HG03095 (cell line): ENCODE data around the gene CNNM1.

Experiments used
- ATAC-seq: cut with Tn5 transposase; IDR thresholded peaks from one replicate; pipeline ENCODE4 v1.9.1; 2021; ENCODE audit warnings: moderate library complexity; ENCODE audit not compliant: unreplicated experiment

The CNNM1 gene

GRCh38 chr10:99337311-99337811 is 8.2 kb downstream of the CNNM1 start:
- ATAC-seq: no peak

DNA sequence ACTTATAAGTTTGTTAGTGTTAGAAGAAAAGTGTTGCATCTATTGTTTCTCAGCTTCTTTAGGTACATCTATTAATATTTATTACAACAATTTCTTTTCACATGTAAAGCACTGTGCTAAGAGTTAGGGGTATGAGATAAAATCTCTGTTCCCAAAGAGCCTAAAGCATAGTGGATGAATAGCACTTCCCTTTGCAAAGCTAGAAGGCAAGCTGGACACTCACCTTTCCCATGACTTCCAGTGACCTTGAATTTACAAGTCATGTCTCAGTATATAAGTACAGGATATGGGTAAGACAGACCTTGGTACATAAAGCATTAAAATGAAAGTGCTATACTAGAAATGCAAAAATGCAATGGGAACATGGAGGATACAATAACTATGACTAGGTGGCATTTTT is 8.7 kb downstream of the CNNM1 start:
- no peak for ATAC-seq

DNA sequence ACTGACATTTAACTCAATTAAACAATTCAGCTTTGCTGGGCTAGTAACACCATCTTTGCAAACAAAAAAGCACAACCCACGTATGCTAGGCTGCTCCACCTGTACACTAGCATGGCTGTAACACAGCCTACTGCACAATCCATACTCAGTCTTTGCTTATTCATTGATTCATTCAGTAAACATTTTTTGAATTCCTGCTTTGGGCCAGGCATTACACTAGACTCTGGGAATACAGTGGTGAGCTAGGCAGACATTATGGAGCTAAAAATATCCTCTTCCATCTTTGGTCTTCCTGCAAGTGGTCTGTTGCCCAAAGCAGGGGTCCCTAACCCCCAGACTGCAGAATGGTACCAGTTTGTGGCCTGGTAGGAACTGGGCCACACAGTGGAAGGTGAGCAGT is 9.9 kb downstream of the CNNM1 start:
- ATAC-seq: no peak

DNA sequence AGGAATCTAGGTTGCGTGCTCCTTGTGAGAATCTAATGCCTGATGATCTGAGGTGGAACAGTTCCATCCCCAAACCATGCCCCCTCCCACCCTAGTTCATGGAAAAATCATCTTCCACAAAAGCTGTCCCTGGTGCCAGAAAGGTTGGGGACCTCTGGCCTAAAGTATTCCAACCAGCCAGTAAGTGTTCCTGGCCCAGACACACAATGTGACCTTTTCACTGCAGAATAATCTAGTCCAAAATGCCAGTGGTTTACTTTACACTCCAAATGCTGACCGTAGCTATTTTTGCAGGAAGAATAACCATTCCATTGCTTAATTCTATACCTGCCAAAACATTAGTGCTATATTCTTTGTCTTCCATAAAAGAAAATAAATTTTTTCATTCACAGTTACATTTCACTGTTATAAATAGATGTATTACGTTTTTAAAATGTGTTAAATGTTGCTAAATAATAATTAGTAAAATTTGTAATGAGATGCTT is 10.4 kb downstream of the CNNM1 start:
- no peak for ATAC-seq

- no peak for ATAC-seq
Observed at GRCh38 chr10:99340650-99341049, 11.5 kb downstream of the CNNM1 start.

DNA sequence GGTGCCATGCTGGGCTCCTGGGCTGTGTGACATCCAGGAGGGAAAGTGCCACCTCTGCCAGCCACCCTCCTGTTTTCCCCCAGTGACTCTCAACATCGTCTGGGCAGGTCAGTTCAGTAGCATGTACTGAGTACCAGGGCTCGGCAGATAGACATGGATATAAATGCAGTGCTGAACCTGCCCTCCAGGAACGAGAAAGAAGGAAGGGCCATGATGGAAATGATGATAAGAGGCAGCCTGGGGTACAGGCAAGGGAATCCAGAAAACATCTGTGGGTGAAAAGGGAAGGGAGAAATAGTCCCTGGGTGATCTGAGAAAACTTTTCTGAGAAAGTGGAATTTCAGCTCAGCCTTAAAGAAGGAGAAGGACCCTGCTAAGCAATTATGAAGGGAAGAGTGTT is 12.1 kb downstream of the CNNM1 start:
- ATAC-seq: no peak

GRCh38 chr10:99341860-99342490 is 12.8 kb downstream of the CNNM1 start:
- ATAC-seq: no peak

DNA sequence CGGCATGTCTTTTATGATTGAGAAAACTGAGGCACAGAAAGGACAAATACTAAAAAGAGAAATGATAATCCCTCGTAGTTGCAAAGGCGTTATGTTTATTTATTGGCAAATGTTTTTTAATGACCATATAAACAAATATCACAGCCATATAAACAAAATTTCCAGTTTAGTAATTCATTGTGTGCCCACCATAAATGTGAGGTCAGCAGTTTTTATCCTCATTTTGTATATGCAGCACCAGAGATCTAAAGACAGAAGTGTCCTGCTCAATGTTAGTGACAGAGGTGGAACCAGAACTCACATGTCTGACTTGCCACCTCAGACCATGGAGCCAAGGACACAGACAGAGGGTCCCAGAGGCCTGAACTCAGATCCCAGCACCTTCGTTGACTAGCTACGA is 14.1 kb downstream of the CNNM1 start:
- ATAC-seq: no peak

GRCh38 chr10:99344715-99345114 is 15.6 kb downstream of the CNNM1 start:
- no peak for ATAC-seq

DNA sequence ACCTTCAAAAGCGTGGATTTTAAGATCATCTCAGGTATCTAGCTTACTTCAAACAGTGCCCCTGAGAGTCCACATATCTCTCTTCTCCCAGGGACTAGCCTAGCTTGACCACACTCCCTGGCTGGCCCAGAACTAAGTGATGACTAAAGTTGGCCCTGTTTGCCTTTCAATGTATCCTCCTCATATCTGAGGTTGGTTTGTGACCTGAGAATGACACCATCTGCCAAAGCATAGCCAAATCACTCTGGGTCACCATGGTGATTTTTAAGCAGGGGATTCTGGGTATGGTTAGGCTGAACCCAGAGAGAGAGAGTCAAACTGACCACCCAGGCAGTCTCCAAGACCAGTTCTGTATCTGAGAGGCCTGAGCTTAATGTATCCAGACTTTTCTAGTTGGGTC is 16.2 kb downstream of the CNNM1 start:
- no peak for ATAC-seq

- no peak for ATAC-seq
Observed at GRCh38 chr10:99346247-99346646, 17.1 kb downstream of the CNNM1 start.

- no peak for ATAC-seq
Observed at GRCh38 chr10:99347672-99348071, 18.5 kb downstream of the CNNM1 start.

DNA sequence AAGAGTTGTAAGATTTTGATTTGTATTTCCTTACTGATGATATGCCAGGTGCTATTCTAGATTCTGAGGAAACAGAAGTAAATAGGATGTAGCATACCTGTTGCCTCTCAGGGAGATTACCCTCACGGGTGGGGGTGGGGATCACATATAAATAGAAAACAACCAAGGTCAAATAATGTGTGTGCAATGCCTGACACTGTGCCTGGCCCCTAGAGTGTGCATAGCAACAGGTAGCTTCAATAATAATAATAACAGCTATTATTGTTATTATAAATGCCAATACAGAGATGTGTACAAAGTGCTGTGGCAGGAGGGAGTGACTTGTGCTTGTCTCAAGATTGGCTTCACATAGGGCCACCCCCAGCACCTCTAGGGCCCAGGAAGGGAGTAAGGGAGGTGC is 24.0 kb downstream of the CNNM1 start:
- ATAC-seq: no peak

GRCh38 chr10:99357691-99358090 is 28.5 kb downstream of the CNNM1 start:
- ATAC-seq: no peak

DNA sequence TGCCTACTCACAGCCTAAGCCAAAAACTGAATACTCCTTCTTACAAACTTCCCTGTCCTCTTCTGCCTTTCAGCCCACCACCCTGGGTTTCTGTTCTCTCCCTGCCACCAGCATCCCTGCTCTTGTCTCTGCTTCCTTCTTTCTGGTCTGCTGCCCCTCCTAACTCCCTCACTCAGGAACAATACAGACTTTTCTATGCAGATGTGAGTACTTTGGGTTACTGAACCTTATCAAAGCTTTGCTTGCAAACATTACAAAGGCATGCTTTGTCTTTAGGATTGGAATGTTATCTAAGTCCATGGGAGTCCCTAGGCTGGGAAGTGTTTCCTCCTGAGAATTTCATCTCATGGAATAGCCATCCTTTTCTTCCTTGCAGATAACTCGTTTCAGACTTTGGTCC is 28.9 kb downstream of the CNNM1 start:
- ATAC-seq: no peak

GRCh38 chr10:99360934-99361333 is 31.8 kb downstream of the CNNM1 start:
- ATAC-seq: no peak

GRCh38 chr10:99364125-99364524 is 35.0 kb downstream of the CNNM1 start:
- ATAC-seq: no peak

DNA sequence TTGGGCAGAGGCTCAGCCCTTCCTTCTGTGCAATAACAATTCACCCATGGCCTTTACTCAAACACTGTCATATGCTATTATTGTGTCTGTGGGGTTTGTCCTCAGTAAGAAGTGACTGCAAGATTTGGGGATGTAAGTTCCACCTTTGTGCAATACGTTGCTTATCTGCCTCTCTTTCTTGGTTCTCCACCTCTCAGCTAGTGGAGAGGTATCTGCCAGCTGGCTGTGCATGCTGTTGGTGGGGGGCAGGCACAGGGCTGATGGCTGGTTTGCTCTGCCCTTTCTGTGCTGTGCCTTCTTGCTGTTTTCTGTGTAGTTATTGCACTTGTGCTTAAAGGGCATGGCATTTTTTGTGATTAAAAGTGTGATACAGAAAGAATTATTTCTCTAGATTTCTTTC is 36.2 kb downstream of the CNNM1 start:
- ATAC-seq: no peak

DNA sequence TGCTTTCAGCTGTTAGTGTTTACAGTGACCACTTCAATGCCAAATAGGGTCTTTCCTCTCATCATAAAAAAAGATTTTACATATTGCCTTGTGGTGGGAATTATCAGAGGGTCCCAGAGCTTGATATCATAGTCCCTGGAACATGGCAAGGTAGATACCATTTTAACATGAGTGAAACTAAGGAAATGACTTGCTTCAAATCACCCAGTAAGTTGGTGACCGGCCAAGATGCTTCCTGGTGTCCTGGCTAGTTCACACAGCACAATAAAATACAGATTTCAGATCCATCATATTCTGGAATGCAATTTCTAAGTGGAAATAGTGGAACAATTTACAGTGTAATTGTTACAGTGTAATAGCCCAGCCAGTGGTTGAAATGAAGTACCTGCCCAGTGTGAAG is 36.6 kb downstream of the CNNM1 start:
- ATAC-seq: no peak

GRCh38 chr10:99366666-99367065 is 37.5 kb downstream of the CNNM1 start:
- no peak for ATAC-seq

- ATAC-seq: no peak
Observed at GRCh38 chr10:99368646-99369045, 39.5 kb downstream of the CNNM1 start.

GRCh38 chr10:99369126-99369525 is 40.0 kb downstream of the CNNM1 start:
- no peak for ATAC-seq

DNA sequence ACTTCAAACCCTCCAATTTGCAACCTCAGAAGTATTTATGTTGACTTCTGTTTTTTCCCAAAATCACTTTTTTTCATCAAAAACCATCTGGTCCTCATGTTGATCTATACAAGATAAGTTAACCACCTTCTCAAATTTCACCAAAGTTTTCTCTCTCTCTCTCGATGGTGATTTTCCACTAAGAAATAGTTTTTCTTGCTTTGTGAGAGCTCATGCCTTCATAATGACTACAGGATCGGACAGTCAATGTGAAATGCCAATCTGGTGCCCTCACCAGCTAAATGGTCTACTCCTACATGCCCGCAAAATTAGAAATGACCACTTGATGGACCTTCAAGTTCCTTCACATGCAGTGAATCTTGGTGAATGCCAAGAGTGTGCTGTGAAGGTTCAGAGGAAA is 40.4 kb downstream of the CNNM1 start:
- ATAC-seq: no peak
